Epithelial cell of esophagus (primary cell): ENCODE measurements around the gene RNF217.

Source experiments
- DNase-seq: peaks from one replicate; pipeline ENCODE4 v3.0.0; 2010; ENCODE audit warnings: low read depth
- H3K4me3 ChIP-seq: 2 replicates; pipeline ENCODE4 v1.5.1; 2011; ENCODE audit warnings: mild to moderate bottlenecking, low read length, control low read depth
- TF ChIP-seq, protein P1 (sequence below): IDR thresholded peaks from 2 replicates; pipeline ENCODE4 v1.5.1; 2011; ENCODE audit warnings: low read depth, mild to moderate bottlenecking, low read length, control low read depth, inconsistent platforms; ENCODE audit not compliant: insufficient read depth; ENCODE audit errors: missing control alignments

The RNF217 gene

DNA sequence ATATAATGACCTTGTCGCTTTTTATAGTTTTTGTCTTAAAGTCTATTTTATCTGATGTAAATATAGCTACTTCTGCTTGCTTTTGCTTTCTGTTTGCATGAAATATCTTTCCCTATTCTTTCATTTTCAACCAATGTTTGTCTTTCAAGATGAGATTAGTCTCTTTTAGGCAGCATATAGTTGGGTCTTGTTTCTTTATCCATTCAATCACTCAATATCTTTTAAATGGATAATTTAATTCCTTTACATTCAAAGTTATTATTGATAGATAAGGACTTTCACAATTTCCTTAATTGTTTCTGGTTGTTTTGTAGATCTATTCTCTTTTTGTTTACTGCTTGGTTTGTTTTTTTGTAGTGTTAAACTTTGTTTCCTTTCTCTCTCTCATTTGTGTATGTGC, 147.8 kb downstream of the RNF217 start:
- TF ChIP-seq, protein P1, sequence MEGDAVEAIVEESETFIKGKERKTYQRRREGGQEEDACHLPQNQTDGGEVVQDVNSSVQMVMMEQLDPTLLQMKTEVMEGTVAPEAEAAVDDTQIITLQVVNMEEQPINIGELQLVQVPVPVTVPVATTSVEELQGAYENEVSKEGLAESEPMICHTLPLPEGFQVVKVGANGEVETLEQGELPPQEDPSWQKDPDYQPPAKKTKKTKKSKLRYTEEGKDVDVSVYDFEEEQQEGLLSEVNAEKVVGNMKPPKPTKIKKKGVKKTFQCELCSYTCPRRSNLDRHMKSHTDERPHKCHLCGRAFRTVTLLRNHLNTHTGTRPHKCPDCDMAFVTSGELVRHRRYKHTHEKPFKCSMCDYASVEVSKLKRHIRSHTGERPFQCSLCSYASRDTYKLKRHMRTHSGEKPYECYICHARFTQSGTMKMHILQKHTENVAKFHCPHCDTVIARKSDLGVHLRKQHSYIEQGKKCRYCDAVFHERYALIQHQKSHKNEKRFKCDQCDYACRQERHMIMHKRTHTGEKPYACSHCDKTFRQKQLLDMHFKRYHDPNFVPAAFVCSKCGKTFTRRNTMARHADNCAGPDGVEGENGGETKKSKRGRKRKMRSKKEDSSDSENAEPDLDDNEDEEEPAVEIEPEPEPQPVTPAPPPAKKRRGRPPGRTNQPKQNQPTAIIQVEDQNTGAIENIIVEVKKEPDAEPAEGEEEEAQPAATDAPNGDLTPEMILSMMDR: no peak
- no peak overlapping the region for H3K4me3 ChIP-seq
- DNase-seq: no peak

DNA sequence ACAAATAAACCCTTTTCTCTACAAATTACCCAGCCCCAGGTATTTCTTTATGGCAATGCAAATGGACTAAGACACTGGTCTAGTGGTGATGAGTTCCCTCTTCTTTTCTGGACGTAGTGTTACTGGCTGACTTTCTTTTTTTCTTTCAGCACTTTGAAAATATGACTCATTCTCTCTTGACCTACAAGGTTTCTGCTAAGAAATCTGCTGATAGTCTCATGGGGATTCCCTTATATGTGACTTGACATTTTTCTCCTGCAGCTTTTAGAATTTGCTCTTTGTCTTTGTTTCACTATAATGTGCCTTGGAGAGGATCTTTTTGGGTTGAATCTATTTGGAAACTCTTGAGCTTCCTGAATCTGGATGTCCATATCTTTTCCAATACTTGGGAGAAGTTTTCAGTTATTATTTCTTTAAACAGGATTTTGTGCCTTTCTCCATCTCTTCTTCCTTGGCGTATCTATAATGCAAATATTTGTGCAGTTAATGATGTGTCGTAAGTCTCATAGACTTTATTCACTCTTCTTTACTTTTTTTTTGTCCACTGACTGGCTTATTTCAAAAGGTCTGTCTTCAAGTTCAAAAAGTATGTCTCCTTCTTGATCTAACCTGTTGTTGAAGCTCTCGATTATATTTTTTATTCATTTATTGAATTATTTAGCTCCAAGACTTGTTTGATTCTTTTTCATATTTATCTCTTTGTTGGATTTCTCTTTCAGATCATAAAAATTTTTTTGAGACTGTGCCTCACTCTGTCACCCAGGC, 149.2 kb downstream of the RNF217 start:
- TF ChIP-seq, protein P1: no peak
- H3K4me3 ChIP-seq: no peak overlapping the region
- peak; percentile 14 for DNase-seq

DNA sequence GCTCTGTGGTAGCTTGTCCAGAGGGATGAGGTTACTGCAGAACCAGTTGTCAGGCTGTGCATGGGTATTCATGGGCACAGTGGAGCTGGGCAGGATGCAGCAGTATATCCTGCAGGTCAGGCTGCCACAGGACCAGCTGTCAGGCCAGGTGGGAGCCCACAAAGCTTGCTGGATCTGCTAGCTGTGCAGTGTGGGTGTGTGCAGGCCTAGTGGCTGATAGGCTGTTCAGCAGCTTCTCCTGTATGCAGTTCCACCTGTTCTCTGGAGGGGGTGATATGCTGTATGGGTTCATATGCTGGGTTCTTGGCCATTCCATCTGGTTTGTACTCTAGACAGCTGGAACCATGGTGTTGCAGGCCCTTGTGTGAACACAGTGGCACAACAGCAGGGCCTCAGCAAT, 150.7 kb downstream of the RNF217 start:
- DNase-seq: no peak
- H3K4me3 ChIP-seq: no peak overlapping the region
- TF ChIP-seq, protein P1: no peak

DNA sequence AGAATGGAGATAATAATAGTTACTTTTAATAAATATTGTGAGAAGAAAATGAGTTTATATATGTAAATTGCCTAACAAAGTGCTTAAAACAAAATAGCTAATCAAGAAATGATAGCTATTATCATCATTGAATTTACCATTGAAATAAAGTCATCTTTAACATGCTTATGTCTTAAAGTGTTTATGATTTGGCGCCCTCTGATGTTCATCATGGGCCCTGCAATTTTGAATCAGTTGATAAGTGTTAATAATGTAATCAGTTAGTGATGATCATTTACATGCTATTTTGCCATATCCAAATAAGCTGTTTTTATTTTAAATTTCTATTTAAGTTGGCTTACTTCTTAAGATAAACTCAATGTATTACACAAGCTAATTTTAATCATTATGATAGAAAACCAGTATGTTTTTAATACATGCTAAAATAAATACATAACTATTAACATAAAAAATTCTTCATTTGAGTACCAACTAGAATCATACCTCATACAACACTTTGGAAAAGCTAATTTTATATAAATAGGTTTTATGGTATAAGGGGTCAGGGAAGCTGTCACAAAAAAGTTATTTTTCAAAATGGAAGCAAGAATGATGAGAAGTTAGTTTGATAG, 152.1 kb downstream of the RNF217 start:
- peak; percentile 75 for DNase-seq
- TF ChIP-seq, protein P1: peak; percentile 78
- H3K4me3 ChIP-seq: no peak overlapping the region

DNA sequence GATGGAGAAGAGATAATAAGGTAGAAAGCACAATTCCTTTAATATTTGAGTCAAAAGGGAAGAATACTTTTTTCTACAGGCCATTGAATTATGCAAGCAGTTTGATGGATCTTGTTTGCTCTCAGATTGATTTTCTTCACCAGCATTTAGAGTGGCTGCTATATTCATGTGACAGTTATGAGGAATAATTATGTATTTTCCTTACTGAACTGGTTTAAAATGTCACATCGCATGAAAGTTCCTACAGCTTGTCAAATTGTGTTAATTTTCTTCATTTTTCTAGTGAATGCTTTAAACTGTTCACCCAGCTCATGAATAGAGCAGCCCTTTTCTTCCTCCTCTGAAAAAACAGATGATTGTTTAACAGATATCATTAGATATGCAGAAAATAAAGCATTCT, 153.9 kb downstream of the RNF217 start:
- no peak overlapping the region for H3K4me3 ChIP-seq
- DNase-seq: no peak
- TF ChIP-seq, protein P1: no peak

DNA sequence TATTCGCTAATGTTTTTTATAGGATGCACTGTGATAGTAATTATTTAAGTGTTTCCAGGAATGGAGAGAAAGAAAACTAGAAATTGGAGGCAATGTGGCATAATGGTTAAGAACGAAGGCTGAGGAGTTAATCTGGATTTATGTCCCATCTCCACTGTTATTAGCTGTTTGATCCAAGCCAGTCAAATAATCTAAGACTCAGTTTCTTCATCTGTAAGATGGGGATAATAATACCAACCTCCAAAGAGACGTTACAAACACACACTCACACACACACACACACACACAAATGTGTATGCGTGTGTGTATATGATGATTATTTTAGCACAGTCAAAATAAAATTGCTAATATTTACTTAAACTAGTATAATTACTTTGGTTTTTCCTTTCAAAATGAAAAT, 154.5 kb downstream of the RNF217 start:
- no peak overlapping the region for H3K4me3 ChIP-seq
- TF ChIP-seq, protein P1: no peak
- no peak for DNase-seq

DNA sequence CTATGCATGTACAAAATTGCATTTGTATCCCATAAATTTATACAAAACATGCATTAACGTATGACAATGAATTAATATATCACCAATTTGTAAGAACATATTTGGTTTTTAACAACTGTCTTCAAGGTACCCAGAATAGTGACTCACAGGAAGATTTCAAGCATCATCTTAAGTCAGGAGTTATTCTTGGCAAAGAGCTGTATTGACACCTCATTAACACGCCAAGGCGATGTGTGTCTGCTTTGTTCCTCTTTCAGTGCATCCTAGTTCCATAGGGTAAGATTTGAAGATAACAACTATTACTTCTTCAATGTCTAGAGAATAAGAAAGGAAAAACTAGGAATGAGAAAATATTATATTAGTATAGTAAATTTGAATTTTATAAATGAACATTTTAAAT, 155.6 kb downstream of the RNF217 start:
- TF ChIP-seq, protein P1: no peak
- no peak overlapping the region for H3K4me3 ChIP-seq

More for the DNA sequence above, 155.6 kb downstream of the RNF217 start:
- peak; percentile 87 for DNase-seq
